ENCODE results near the gene GALNT10.

GRCh38 chr5:154274828-154275185, 84.3 kb downstream of the GALNT10 start:
- TF ChIP-seq CTCF (IDR thresholded peaks at IDR 0.05) (no peak), POLR2A (IDR thresholded peaks at IDR 0.05) (no peak)
